DMS79 treated with DMSO at 0.1 percent for 48 hours (cell line): ENCODE results near the gene ERF.

ENCODE experiments used
- DNase-seq: peaks from one replicate; lab custom pipeline; 2025; lab: John Stamatoyannopoulos, UW

The ERF gene

GRCh38 chr19:42254850-42255765, at the start of gene ERF:
TSS of gene ERF (minus strand) at chr19:42255128. CDS start at chr19:42254999, 129 bp downstream.
- peak; percentile 71 for DNase-seq

DNA sequence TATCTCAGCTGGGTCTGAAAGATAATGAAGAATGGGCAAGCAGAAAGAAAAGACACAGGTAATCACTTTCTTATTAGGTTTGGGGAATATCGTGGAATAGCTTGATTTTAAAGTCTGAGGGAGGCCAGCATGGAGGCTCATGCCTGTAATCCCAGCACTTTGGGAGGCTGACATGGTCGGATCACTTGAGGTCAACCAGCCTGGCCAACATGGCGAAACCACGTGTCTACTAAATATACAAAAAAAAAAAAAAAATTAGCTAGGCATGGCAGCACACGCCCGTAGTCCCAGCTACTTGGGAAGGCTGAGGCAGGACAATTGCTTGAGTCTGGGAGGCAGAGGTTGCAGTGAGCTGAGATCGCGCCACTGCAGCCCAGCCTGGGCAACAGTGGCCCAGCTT, 48.9 kb upstream of the ERF start:
- no peak for DNase-seq

DNA sequence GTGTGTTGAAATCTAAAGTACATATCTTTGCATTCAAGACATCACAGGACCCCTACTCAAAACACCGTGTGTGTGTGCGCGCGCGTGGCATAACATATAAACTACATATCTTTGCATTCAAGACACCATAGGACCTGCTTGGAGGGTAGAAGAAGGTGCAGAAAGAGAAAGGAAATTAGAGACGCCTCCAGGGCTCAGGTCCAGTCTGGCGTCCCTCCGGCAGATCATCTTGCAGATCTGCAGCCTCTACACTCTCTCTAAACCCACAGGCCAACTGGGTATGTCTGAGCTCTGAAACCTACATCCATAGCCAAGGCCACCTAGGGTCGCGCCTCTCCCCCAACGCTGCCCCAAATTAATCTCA, 48.2 kb upstream of the ERF start:
- DNase-seq, result peak; percentile 66

DNA sequence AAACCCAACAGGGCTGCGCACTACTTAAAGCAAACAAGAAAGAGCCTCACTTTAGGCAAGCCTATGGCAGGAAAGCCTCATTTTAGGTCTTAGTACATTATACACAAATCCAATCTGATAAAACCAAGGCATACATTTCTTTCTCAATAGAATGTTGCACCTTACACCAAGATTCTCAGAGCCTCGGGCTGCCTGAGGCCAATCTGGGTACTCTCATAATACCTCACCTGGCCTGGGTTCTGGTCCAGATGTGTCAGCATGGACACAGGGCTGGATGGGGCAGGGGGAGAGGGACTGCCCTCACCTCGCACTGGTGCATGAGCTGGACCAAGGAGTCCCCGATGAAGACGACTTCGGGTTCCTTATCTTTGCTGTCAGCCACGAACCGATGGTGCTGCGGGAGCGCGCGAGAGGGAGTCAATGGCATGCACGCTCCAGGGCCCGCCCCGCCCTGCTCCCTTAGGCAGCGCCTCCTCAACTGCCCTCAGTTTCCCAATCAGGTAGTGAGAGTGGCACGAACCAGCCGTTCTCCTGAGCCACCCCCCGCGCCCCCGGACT, 46.8 kb upstream of the ERF start, which contains the start of gene PRR19:
TSS of gene PRR19 (plus strand) at position 487 of the 558 bp plus-strand sequence. CDS start 7,453 bp downstream, outside the sequence.
- peak; percentile 34 for DNase-seq

GRCh38 chr19:42297039-42297438, 42.1 kb upstream of the ERF start:
- no peak for DNase-seq

GRCh38 chr19:42295831-42296525, 41.0 kb upstream of the ERF start:
- peak; percentile 66 for DNase-seq

DNA sequence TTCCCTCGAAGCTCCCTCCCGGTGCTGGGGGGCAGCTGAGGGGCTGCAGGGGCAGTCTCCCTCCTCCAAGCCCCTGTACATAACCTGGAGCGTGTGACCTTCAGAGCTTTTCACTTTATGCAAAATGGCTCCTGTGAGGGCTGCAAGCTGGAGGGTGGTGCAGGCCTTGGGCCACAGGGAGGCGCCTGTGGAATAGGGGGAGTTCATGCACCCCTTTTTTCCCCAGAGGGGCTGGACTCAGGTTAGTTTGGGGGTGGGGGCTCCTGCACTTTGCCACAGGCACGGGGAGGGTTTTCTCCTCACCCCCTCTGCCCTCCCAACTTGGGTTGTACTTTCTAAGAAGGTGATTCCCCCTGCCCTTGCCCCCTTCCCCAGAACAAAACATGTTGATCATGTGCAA, 40.4 kb upstream of the ERF start:
- DNase-seq, result no peak

GRCh38 chr19:42294471-42295137, 39.7 kb upstream of the ERF start:
- no peak for DNase-seq

DNA sequence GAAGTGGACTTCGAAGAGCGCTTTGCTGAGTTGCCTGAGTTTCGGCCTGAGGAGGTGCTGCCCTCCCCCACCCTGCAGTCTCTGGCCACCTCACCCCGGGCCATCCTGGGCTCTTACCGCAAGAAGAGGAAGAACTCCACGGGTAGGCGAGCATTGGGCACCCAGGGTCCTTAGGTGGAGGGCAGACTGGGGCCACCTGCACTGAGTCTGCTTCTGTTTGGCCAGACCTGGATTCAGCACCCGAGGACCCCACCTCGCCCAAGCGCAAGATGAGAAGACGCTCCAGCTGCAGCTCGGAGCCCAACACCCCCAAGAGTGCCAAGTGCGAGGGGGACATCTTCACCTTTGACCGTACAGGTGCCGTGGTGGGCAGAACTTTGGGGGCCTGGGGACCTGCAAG, 39.0 kb upstream of the ERF start:
- no peak for DNase-seq

DNA sequence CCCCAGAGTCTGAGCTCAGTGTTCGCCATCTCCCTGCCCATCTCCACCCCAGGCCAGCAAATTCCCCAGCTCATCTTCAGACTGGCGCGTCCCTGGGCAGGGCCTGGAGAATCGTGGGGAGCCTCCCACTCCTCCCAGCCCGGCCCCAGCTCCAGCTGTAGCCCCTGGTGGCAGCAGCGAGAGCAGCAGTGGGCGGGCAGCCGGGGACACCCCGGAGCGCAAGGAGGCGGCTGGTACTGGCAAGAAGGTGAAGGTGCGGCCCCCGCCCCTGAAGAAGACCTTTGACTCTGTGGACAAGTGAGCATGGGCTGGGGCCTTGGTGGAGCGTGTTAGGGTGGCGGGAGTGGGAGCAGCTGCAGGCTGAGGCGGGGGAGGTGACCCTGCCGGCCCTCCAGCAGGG, 38.6 kb upstream of the ERF start:
- no peak for DNase-seq

DNA sequence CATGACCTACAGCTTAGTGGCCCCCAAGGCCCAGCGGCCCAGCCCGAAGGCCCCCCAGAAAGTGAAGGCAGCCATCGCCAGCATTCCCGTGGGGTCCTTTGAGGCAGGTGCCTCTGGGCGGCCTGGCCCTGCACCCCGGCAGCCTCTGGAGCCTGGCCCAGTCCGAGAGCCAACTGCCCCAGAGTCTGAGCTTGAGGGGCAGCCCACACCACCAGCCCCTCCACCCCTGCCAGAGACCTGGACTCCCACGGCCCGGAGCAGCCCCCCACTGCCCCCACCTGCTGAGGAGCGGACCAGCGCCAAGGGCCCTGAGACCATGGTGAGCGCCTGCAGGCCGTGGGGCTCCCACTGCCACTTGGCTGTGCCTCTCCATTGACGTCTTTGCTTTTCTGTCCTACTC, 38.0 kb upstream of the ERF start:
- no peak for DNase-seq

- no peak for DNase-seq
Measured at GRCh38 chr19:42292042-42292960, 37.4 kb upstream of the ERF start.

DNA sequence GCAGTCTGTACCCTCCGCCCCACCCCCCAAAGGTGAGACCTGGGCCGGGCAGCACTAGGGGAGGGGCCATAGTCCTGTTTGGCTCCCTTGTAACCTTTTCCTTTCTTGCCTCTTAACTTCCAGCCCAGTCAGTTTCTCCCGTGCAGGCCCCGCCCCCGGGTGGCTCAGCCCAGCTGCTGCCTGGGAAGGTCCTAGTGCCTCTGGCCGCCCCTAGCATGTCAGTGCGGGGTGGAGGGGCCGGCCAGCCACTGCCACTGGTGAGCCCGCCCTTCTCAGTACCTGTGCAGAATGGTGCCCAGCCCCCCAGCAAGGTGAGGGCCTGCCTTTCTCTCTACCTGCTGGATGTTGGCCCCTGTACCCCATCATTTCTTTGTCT, 36.5 kb upstream of the ERF start:
- DNase-seq, result no peak

GRCh38 chr19:42290523-42291434, 35.9 kb upstream of the ERF start:
- DNase-seq, result no peak

DNA sequence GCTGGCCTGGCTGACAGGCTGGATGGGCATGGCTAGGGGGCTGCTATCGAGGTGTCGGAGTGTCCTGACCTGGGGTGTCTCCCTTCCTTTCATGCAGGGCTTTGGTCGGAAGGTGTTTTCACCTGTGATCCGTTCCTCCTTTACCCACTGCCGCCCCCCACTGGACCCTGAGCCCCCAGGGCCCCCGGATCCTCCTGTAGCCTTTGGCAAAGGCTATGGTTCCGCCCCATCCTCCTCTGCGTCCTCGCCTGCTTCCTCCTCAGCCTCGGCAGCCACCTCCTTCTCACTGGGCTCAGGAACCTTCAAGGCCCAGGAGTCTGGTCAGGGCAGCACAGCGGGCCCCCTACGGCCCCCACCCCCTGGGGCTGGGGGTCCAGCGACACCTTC, 35.2 kb upstream of the ERF start:
- no peak for DNase-seq

DNA sequence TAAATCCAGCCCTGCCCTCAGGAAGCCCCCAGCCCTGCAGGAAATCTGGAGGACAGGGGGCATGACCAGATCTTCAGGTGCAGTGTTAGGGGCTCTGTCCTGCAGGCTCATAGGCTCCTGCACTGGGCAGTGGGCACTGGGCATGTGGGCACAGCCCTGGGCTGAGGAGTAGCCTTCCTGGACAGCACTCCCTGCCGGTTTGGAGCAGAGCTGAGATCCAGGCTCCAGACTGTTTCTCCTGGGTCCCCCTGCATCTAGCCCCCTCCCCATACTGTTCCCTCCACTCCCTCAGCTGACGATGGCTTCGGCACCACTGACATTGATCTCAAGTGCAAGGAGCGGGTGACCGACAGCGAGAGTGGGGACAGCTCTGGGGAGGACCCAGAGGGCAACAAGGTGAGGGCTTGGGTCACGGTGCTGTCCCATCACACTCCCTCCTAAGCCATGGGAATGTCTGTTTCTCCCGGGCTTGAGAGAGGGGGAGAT, 34.7 kb upstream of the ERF start:
- DNase-seq, result no peak

DNA sequence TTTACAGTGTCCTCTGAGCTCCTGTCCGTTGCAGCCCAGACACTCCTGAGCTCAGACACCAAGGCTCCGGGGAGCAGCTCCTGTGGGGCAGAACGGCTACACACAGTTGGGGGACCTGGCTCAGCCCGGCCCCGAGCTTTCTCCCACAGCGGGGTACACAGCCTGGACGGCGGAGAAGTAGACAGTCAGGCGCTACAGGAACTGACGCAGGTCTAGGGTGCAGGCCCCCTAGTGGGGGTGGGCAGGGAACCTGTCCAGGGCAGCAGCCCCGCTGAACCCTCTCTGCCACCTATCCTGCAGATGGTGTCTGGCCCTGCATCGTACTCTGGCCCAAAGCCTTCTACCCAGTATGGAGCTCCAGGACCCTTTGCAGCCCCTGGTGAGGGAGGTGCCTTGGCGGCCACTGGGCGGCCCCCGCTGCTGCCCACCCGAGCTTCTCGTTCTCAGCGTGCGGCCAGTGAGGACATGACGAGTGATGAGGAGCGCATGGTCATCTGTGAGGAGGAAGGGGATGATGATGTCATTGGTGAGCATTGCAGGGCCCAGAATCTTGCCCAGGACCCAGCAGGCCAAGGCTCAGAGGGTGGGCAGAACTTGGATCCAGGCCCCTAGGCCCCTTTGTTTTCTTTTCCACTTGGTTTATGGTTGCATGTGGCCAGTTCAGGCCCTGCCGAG, 34.1 kb upstream of the ERF start:
- DNase-seq, result no peak

DNA sequence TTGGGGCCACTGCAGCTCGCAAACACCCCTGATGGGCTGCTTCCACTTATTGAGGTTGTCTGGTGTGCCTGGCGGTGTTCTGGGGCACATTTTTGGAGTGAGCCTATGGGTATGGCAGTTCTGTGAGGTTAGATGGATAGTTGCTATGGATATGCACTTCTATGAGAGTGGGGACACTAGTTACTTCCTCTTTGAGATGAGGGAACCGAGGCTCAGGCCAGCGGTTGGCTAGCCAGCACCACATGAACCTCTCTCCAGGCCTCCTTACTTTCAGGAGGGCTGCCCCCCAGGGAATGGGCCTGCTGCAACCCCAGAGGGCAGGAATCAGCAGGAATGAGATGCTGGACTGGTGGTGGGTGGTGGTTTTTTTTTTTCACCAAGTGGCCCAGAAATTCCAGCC, 33.5 kb upstream of the ERF start:
- no peak for DNase-seq

DNA sequence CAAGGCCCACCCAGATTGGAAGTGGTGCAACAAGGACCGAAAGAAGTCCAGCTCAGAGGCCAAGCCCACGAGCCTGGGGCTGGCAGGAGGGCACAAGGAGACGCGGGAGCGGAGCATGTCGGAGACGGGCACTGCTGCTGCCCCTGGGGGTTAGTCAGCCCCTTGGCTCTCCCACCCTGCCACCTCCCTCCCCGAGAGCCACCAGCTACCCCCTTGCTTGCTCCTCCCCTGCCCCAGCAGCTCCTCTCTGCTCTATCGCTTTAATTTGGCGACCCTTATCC, 32.8 kb upstream of the ERF start:
- no peak for DNase-seq
